Spleen (tissue), 7 donors: ENCODE data around the gene CNDP1.

Source experiments
- POLR2A ChIP-seq, 3 donors: fragments of 450-650 bp; IDR thresholded peaks; one replicate each; pipeline ENCODE4 v1.5.1; 2017; ENCODE audit warnings: antibody characterized with exemption in 3 of 3, mild to moderate bottlenecking in 1 of 3
- TF ChIP-seq, protein P1 (sequence below), 11 experiments: fragments of 200-600 bp in 7 of 11; fragments of 450-650 bp in 4 of 11; sonication (generic) in 4 of 11; IDR thresholded peaks in 8 of 11; conservative IDR thresholded peaks in 3 of 11; 1 replicate in 7 of 11; 2 replicates in 4 of 11; pipeline versions ENCODE4 v1.4.0 to v1.8.0; 2016 to 2021; ENCODE audit warnings: antibody characterized with exemption in 11 of 11, inconsistent platforms in 4 of 11, mild to moderate bottlenecking in 1 of 11
- donor health status: DM: no; HTN: no; CAD: no; lungs with moderate emphysema.
- donor health status: DM: no; HTN: no; CAD: no.
- donor health status: DM: no; HTN: no; CAD: no.

DNA sequence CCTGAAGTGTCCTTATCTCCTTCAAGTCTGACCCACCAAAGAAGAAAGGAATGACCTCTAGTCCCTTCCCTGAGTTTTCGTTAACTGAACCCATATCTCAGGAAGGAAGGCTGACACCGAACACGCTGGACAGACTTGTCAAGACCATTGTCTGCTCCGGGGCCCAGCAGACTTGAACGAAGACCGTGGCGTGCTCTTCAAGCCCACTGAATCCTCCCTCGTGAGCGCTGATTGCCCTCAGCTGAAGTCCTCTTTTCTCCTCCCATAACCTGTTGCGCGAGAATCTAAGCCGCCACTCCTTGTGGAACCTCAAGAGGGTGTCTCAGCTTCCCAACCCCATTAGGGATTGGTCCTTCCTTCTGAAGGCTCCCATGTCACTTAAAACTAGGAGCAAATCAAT, 634 bp upstream of the CNDP1 start:
- TF ChIP-seq POLR2A (IDR thresholded peaks at IDR 0.05) = no peak
- TF ChIP-seq, protein P1, sequence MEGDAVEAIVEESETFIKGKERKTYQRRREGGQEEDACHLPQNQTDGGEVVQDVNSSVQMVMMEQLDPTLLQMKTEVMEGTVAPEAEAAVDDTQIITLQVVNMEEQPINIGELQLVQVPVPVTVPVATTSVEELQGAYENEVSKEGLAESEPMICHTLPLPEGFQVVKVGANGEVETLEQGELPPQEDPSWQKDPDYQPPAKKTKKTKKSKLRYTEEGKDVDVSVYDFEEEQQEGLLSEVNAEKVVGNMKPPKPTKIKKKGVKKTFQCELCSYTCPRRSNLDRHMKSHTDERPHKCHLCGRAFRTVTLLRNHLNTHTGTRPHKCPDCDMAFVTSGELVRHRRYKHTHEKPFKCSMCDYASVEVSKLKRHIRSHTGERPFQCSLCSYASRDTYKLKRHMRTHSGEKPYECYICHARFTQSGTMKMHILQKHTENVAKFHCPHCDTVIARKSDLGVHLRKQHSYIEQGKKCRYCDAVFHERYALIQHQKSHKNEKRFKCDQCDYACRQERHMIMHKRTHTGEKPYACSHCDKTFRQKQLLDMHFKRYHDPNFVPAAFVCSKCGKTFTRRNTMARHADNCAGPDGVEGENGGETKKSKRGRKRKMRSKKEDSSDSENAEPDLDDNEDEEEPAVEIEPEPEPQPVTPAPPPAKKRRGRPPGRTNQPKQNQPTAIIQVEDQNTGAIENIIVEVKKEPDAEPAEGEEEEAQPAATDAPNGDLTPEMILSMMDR (IDR thresholded peaks at IDR 0.05 in 8 of 11, conservative IDR thresholded peaks at IDR 0.05 in 3 of 11) = no peak
